Measurements from ENCODE around the gene CAAP1. TPM values are rescaled to one million over a fixed set of nuclear protein-coding genes. Genes with fewer than 3 reads are reported as not detected.

The CAAP1 gene
- total and polyA plus RNA-seq, 2 of the 8 experiments (the other 6 are each of a cell fraction or from before 2014, with no cell fraction given) = 9.5 to 36.7 TPM

- H3K14ac ChIP-seq (ENCODE audit: insufficient read length) = no peak overlapping the region
- H3K4me1 ChIP-seq (replicated peaks in 1 of 4; ENCODE audit: control insufficient read depth in 3 of 4, insufficient read depth in 4 of 4, low read length in 3 of 4) = no peaks in the 10 kb centered on the region
- H3K4ac ChIP-seq (replicated peaks; ENCODE audit: insufficient read length, low read depth, low read length) = no peak overlapping the region
- H2BK15ac ChIP-seq (ENCODE audit: low read length) = no peak overlapping the region
- H4K20me1 ChIP-seq (replicated peaks in 1 of 2; ENCODE audit: control insufficient read depth in 1 of 2, insufficient read depth in 2 of 2, low read length in 2 of 2) = peaks cover 0 to 3% of the 10 kb centered on the region in 2 experiments
- no peak overlapping the region for H3K9ac ChIP-seq (replicated peaks in 1 of 4; ENCODE audit: extremely low read depth in 1 of 4, low read depth in 3 of 4, low read length in 3 of 4)
- H3K27ac ChIP-seq (ENCODE audit: low read depth, low read length) = no peak overlapping the region
- H2AFZ ChIP-seq (ENCODE audit: low read length) = no peak overlapping the region
- DNase-seq (ENCODE audit: low read depth in 1 of 2, low spot score in 2 of 2) (no peak), FAIRE-seq (no peak)
- ChIA-PET POLR2A (ENCODE audit: partially characterized antibody) (interaction anchor here (1.6 kb wide), 1 partner anchor 12 kb away, joined by 4 read pairs; no protein-coding TSS in a partner anchor), CTCF (ENCODE audit: partially characterized antibody) (interaction anchor here (0.7 to 1.4 kb wide), 3 partner anchors 23 to 55 kb away, joined by 3 read pairs; no protein-coding TSS in a partner anchor)
- H3K79me2 ChIP-seq (ENCODE audit: control insufficient read depth in 1 of 2, insufficient read depth in 2 of 2, low read length in 2 of 2) = no peaks in the 10 kb centered on the region
- H2BK12ac ChIP-seq (ENCODE audit: low read depth, low read length) = no peak overlapping the region
- H3K23me2 ChIP-seq (ENCODE audit: low read depth, low read length) = no peaks in the 10 kb centered on the region
- no peak overlapping the region for H4K91ac ChIP-seq (replicated peaks; ENCODE audit: insufficient read length, low read length)
- H3K23ac ChIP-seq (ENCODE audit: insufficient read length) = no peak overlapping the region
- no peaks in the 10 kb centered on the region for H3K9me3 ChIP-seq (ENCODE audit: insufficient read depth in 2 of 2, low read depth in 1 of 2, low read length in 1 of 2)
- 95% methylated on average over 1 of the region's 1 CpG; no CpG with 5 or more reads in 1 of the 2 experiments for WGBS, 2 experiments (ENCODE audit: extremely low coverage in 1 of 2, insufficient coverage in 1 of 2, insufficient read length in 1 of 2, insufficient replicate concordance in 2 of 2, low coverage in 1 of 2, low lambda C conversion rate in 2 of 2, missing lambda C conversion rate in 1 of 2)
- H3K27me3 ChIP-seq (replicated peaks in 1 of 4; ENCODE audit: control insufficient read depth in 3 of 4, extremely low read depth in 1 of 4, insufficient read depth in 3 of 4, low read length in 3 of 4) = no peaks in the 10 kb centered on the region
- H3K56ac ChIP-seq (replicated peaks; ENCODE audit: insufficient read length, low read depth, low read length) = no peak overlapping the region
- no peaks in the 10 kb centered on the region for H3K79me1 ChIP-seq (ENCODE audit: low read depth, low read length)
- H2BK5ac ChIP-seq (ENCODE audit: low read depth, low read length) = no peak overlapping the region
- no peak overlapping the region for H2BK20ac ChIP-seq (ENCODE audit: low read length)
- H3K4me3 ChIP-seq (ENCODE audit: extremely low read depth in 1 of 4, insufficient read depth in 2 of 4, low read depth in 3 of 4, low read length in 4 of 4) = no peak overlapping the region
- H3K36me3 ChIP-seq (ENCODE audit: control insufficient read depth in 2 of 4, insufficient read depth in 4 of 4, low read length in 3 of 4) = peaks cover 10 to 83% (median 61%) of the 10 kb centered on the region in 4 experiments; a peak in 7 of 8 replicates
- H3K4me2 ChIP-seq (ENCODE audit: insufficient read depth in 1 of 2, low read depth in 2 of 2, low read length in 2 of 2) = no peak overlapping the region
- H3K18ac ChIP-seq (ENCODE audit: extremely low read depth, low read length) = no peak overlapping the region
- no peak overlapping the region for H2AK5ac ChIP-seq (ENCODE audit: low read depth, low read length)
- no peak overlapping the region for H4K5ac ChIP-seq (ENCODE audit: insufficient read length, low read depth, low read length)
- no peak overlapping the region for H4K8ac ChIP-seq (ENCODE audit: extremely low read depth, insufficient read depth, low read length)
- no peak overlapping the region for H2BK120ac ChIP-seq (replicated peaks; ENCODE audit: low read depth, low read length)
- TF ChIP-seq SIN3A (conservative IDR thresholded peaks at IDR 0.05 in 1 of 2, IDR thresholded peaks at IDR 0.05 in 1 of 2; ENCODE audit: low read depth in 1 of 2, low read length in 2 of 2) (no peak), YY1 (IDR thresholded peaks at IDR 0.05; ENCODE audit: low read depth, low read length) (no peak), NANOG (IDR thresholded peaks at IDR 0.05; ENCODE audit: insufficient read depth, low read depth, low read length, poor library complexity, severe bottlenecking) (no peak), TCF12 (IDR thresholded peaks at IDR 0.05; ENCODE audit: low read depth, low read length) (no peak), SP1 (IDR thresholded peaks at IDR 0.05; ENCODE audit: low read depth, low read length) (no peak), SUZ12 (IDR thresholded peaks at IDR 0.05; ENCODE audit: low read length) (no peak), HDAC2 (IDR thresholded peaks at IDR 0.05; ENCODE audit: borderline replicate concordance in 1 of 2, low read depth in 2 of 2, low read length in 2 of 2) (no peak), CBX5 (IDR thresholded peaks at IDR 0.05; ENCODE audit: low read depth, low read length) (no peak), RBBP5 (IDR thresholded peaks at IDR 0.05; ENCODE audit: borderline replicate concordance, low read depth, low read length) (no peak), SIRT6 (IDR thresholded peaks at IDR 0.05; ENCODE audit: low read length) (no peak), BCL11A (IDR thresholded peaks at IDR 0.05; ENCODE audit: low read depth in 2 of 2, low read length in 2 of 2) (no peak), KDM4A (IDR thresholded peaks at IDR 0.05; ENCODE audit: low read depth, low read length, severe bottlenecking) (no peak), MAFK (IDR thresholded peaks at IDR 0.05; ENCODE audit: low read depth, low read length) (no peak), GABPA (IDR thresholded peaks at IDR 0.05; ENCODE audit: borderline replicate concordance, insufficient read depth, low read length) (no peak)
Observed at GRCh38 chr9:26919698-26920097, 27.1 kb upstream of the CAAP1 start.
